Middle frontal gyrus (tissue), 1 donor: Measurements from ENCODE around the gene A4GNT.

Experiments
- DNase-seq: peaks from one replicate; pipeline ENCODE4 v3.0.0-alpha.2; 2015; ENCODE audit warnings: low spot score; ENCODE audit errors: extremely low spot score

Gene A4GNT

GRCh38 chr3:138079901-138080300, 52.3 kb downstream of the A4GNT start:
- no peak for DNase-seq

GRCh38 chr3:138078901-138079344, 53.3 kb downstream of the A4GNT start:
- DNase-seq = no peak

- no peak for DNase-seq
Measured at GRCh38 chr3:138078096-138078495, 54.1 kb downstream of the A4GNT start.
